Placental pericyte (primary cell): Measurements from ENCODE around the gene MAGEA10. TPM values are rescaled to one million over a fixed set of nuclear protein-coding genes. Genes with fewer than 3 reads are reported as not detected.

Experiments
- total RNA-seq: library from RNA; depleted of rRNA; stranded (reverse); fragments of >200 nt; gene quantifications from 2 replicates; pipeline ENCODE4 v1.2.3, GENCODE V29; 2012

The MAGEA10 gene
- total RNA-seq = not detected in 2 replicates

DNA sequence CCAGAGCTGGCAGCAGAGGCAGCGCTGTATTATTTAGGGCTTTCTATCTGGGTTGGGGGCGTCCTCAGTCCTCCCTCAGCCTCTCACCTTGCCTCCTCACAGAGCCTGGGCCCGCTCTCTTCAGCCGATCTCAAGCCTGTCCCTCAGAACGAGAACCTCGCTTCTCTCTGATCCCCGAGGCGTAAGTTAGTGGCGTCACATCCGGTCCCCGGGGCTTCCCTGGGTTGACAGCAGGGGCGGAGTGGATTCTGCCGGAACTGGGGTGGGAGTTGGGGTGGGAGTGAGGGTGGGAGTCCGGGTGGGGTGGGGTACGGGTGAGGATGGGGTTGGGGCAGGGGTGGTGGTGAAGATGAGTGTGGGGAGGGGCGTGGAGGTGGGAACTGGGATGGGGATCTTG is at the start of gene MAGEA10:
Gene MAGEA10 (minus strand): TSS at position 190 of the 397 bp plus-strand sequence. CDS start 2,957 bp downstream, outside the sequence.

Other genes starting within 250 kb of the MAGEA10 start
- not detected in 2 replicates for gene MAGEA4, start 225.7 kb downstream of the MAGEA10 start, total RNA-seq
- gene GABRE, start 163.9 kb downstream of the MAGEA10 start, total RNA-seq = 10.3 and 15.1 TPM in 2 replicates